Ovary (tissue), 9 donors: Measurements from ENCODE around the gene NOXRED1. TPM values are rescaled to one million over a fixed set of nuclear protein-coding genes. Genes with fewer than 3 reads are reported as not detected.

Experiments used
- DNase-seq, 5 donors: peaks; one replicate each; pipeline ENCODE4 v3.0.0-alpha.2; 2019 to 2020
- H3K27ac ChIP-seq, 2 donors: fragments of 200-600 bp; one replicate each; pipeline versions ENCODE4 v1.5.1 to v1.8.0; 2019 to 2022
- H3K27me3 ChIP-seq: fragments of 200-600 bp; one replicate; pipeline ENCODE4 v1.8.0; 2022
- H3K36me3 ChIP-seq: fragments of 200-600 bp; sonication (generic); one replicate; pipeline ENCODE4 v1.5.1; 2019
- H3K4me1 ChIP-seq: one replicate; pipeline ENCODE4 v1.8.1; 2013; ENCODE audit warnings: mild to moderate bottlenecking, moderate library complexity; ENCODE audit not compliant: insufficient read depth
- H3K4me3 ChIP-seq: fragments of 200-600 bp; sonication (generic); one replicate; pipeline ENCODE4 v1.5.1; 2017
- H3K9me3 ChIP-seq, 2 donors: fragments of 200-600 bp in 1 of 2; sonication (generic) in 1 of 2; one replicate each; pipeline versions ENCODE4 v1.5.1 to v1.8.1; 2013 to 2019; ENCODE audit warnings: mild to moderate bottlenecking in 1 of 2, moderate library complexity in 1 of 2
- EP300 ChIP-seq: sonication (generic); formaldehyde crosslinking; IDR thresholded peaks from one replicate; pipeline ENCODE4 v1.6.1; 2017; ENCODE audit warnings: antibody characterized with exemption
- POLR2A ChIP-seq: fragments of 450-650 bp; IDR thresholded peaks from one replicate; pipeline ENCODE4 v1.6.1; 2017; ENCODE audit warnings: antibody characterized with exemption, mild to moderate bottlenecking, moderate library complexity
- WGBS, 3 donors: extraction: QIAGEN DNeasy Blood & Tissue Kit in 1 of 3; methylation state at CpG; one replicate each; pipeline versions ENCODE4 v1.1.5 to v1.1.7; 2013 to 2017; 5-methylcytosine and 5-hydroxymethylcytosine counted together
- intact Hi-C, 4 donors: fragments of 100-400 bp; cut with DNase I; formaldehyde crosslinking; loops; one replicate each; pipeline versions ENCODE4 v1.11.0 to v1.15.1; 2022 to 2023
- polyA plus RNA-seq, 2 donors: library from polyadenylated mRNA; stranded (reverse); fragments of 200-250 nt in 1 of 2; fragments of 350-450 nt in 1 of 2; fragmentation: Illumina TruSeq in 1 of 2; extraction: RNeasy Lipid Tissue Mini Kit (QIAGEN cat#74804) in 1 of 2; gene quantifications; one replicate each; pipeline ENCODE4 v1.2.3, GENCODE V29; 2013 to 2014
- total RNA-seq, 7 donors: library from RNA; depleted of rRNA in 2 of 7; stranded (reverse); fragments of >200 nt in 2 of 7; fragmentation: NEBNext Ultra II Directional in 3 of 7; extraction: Animal tissue kit (Norgen Biotek cat#: 25700) in 3 of 7; gene quantifications; one replicate each; pipeline versions ENCODE4 v1.1.0 to v1.2.4, GENCODE V29; 2016 to 2023
- TF ChIP-seq, protein P1 (sequence below), 3 donors: fragments of 450-650 bp in 2 of 3; fragments of 200-600 bp in 1 of 3; IDR thresholded peaks; one replicate each; pipeline versions ENCODE4 v1.5.1 to v1.8.0; 2016 to 2022; ENCODE audit warnings: antibody characterized with exemption in 3 of 3, mild to moderate bottlenecking in 1 of 3
- donor health status: DM: no; HTN: no; CAD: no; lungs with moderate emphysema.
- donor health status: DM: no; HTN: no; CAD: no.
- donor health status: Bipolar disorder and iron deficiency.
- donor health status: DM: yes; HTN: yes; CAD: no.
- donor health status: DM: no; HTN: no; CAD: no.
- donor health status: DM: yes; HTN: yes; CAD: no.

NOXRED1 gene
- total and polyA plus RNA-seq, 9 donors = 0.23 to 1.1 (median 0.42) TPM; not detected in 1

DNA sequence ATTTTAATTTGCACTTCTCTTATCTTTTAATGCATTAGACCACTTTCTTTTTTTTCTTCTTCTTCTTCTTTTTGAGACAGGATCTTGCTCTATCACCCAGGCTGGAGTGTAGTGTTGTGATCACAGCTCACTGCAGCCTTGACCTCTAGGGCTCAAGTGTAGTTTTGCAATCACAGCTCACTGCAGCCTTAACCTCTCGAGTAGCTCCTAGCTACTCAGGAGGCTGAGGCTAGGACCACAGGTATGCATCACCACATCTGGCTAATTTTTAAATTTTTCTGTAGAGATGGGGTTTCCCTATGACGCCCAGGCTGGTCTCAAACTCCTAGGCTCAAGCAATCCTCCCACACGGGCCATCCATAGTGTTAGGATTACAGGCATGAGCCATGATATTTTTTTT, 59.2 kb downstream of the NOXRED1 start:
- intact Hi-C loops = no loop called here
- Histone ChIP-seq H3K27me3 (no peaks in the 10 kb centered on the region), H3K27ac (no peak overlapping the region), H3K4me1 (no peaks in the 10 kb centered on the region), H3K36me3 (no peaks in the 10 kb centered on the region), H3K4me3 (no peak overlapping the region), H3K9me3 (no peaks in the 10 kb centered on the region)
- 52 to 71% (median 63%) methylated on average over 3 of the region's 3 CpGs for WGBS, 3 donors
- no peak for TF ChIP-seq EP300
- TF ChIP-seq POLR2A = no peak
- TF ChIP-seq, protein P1, sequence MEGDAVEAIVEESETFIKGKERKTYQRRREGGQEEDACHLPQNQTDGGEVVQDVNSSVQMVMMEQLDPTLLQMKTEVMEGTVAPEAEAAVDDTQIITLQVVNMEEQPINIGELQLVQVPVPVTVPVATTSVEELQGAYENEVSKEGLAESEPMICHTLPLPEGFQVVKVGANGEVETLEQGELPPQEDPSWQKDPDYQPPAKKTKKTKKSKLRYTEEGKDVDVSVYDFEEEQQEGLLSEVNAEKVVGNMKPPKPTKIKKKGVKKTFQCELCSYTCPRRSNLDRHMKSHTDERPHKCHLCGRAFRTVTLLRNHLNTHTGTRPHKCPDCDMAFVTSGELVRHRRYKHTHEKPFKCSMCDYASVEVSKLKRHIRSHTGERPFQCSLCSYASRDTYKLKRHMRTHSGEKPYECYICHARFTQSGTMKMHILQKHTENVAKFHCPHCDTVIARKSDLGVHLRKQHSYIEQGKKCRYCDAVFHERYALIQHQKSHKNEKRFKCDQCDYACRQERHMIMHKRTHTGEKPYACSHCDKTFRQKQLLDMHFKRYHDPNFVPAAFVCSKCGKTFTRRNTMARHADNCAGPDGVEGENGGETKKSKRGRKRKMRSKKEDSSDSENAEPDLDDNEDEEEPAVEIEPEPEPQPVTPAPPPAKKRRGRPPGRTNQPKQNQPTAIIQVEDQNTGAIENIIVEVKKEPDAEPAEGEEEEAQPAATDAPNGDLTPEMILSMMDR (IDR thresholded peaks at IDR 0.05) = no peak
- DNase-seq = peak in 1 of 5 donors; percentile 27

DNA sequence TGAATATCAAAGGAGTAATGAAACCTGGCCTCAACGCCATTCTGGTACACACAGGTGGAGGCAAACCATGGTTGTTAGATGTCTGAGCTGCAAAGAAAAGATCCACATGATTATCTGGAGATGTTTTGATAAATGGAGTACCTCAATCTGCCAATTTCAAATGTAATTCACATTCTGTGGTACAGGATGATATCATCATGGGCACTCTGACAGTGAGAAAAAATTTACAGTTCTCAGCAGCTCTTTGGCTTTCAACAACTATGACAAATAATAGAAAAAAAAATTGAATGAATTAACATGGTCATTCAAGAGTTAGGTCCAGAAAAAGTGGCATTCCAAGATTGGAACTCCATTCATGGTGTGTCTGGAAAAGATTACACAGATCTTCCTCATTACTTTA, 63.7 kb downstream of the NOXRED1 start:
- intact Hi-C loops = no loop called here
- Histone ChIP-seq H3K4me1 (no peaks in the 10 kb centered on the region), H3K4me3 (no peak overlapping the region), H3K36me3 (no peaks in the 10 kb centered on the region), H3K27me3 (no peaks in the 10 kb centered on the region), H3K9me3 (no peaks in the 10 kb centered on the region), H3K27ac (no peak overlapping the region)
- 93 to 100% (median 98%) methylated on average over 1 of the region's 1 CpG for WGBS, 3 donors
- DNase-seq = no peak
- TF ChIP-seq EP300 = no peak
- TF ChIP-seq, protein P1 (IDR thresholded peaks at IDR 0.05) = no peak
- TF ChIP-seq POLR2A = no peak

DNA sequence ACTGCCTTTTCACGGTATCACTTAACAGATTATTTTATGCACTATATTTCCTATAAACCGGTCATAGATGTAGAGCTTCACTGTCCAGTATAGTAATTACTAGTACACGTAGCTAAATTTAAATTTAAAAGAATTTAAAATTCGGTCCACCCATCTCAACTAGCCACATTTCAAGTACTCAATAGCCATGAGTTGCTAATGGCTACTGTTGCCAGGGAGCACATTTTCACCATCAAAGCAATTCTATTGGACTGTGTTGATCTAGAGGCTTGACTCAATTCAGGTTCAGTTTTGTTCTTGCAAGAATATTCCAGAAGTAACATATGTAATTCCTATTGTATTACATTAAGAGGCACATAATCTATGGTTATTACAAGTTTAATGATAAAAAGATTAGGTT, 66.4 kb downstream of the NOXRED1 start:
- H3K4me1 ChIP-seq = no peaks in the 10 kb centered on the region
- no peaks in the 10 kb centered on the region for H3K36me3 ChIP-seq
- no peak for DNase-seq
- no peak for TF ChIP-seq POLR2A
- TF ChIP-seq EP300 = no peak
- TF ChIP-seq, protein P1 (IDR thresholded peaks at IDR 0.05) = no peak
- no peak overlapping the region for H3K27ac ChIP-seq
- no peak overlapping the region for H3K4me3 ChIP-seq
- H3K9me3 ChIP-seq = no peaks in the 10 kb centered on the region
- no peaks in the 10 kb centered on the region for H3K27me3 ChIP-seq
- intact Hi-C loops = no loop called here
- WGBS, 3 donors = 92 to 96% (median 94%) methylated on average over 4 of the region's 4 CpGs

DNA sequence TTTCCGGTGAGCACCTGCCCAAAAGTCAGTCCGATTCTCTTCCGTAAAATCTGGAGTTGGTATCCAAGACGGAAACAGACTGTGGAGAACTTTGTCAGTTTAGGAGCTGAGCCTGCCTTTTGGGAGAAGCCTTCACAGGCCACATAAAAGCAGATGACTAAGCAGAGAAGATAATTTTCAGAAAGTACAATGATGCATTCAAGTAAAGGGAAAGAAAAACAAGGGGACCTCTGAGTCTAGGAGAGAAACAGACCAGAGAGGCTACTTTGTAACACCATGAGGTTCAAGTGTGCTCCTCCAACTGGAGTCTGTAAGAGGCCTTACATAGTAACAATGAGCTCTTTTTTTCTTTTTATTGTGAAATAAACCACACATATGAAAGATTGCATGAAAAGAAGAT, 67.5 kb downstream of the NOXRED1 start:
- Histone ChIP-seq H3K9me3 (no peaks in the 10 kb centered on the region), H3K36me3 (no peaks in the 10 kb centered on the region), H3K4me3 (no peak overlapping the region), H3K4me1 (no peaks in the 10 kb centered on the region), H3K27me3 (no peaks in the 10 kb centered on the region), H3K27ac (no peak overlapping the region)
- 88 to 97% (median 92%) methylated on average over 4 of the region's 4 CpGs for WGBS, 3 donors
- no peak for DNase-seq
- intact Hi-C loops = no loop called here
- no peak for TF ChIP-seq EP300
- no peak for TF ChIP-seq POLR2A
- TF ChIP-seq, protein P1 (IDR thresholded peaks at IDR 0.05) = no peak
